Astrocyte (in vitro differentiated cells and primary cell): ENCODE measurements around the gene SLC27A4. TPM values are rescaled to one million over a fixed set of nuclear protein-coding genes. Genes with fewer than 3 reads are reported as not detected.

Source experiments
- DNase-seq: peaks from one replicate; pipeline ENCODE4 v3.0.0-alpha.2; 2010; ENCODE audit warnings: low read depth
- FAIRE-seq: peaks from 2 replicates; lab custom pipeline; 2011; peaks lifted over from hg19 to GRCh38; lab: Jason Lieb, UNC
- H2AFZ ChIP-seq: 2 replicates; pipeline ENCODE4 v1.6.0; 2012; ENCODE audit warnings: low read depth, low read length, inconsistent platforms
- H3K27ac ChIP-seq: 2 replicates; pipeline ENCODE4 v1.5.1; 2011; ENCODE audit warnings: low read depth, low read length, inconsistent platforms
- H3K27me3 ChIP-seq: 2 replicates; pipeline ENCODE4 v1.6.0; 2011; ENCODE audit warnings: low read length, inconsistent platforms; ENCODE audit not compliant: insufficient read depth
- H3K36me3 ChIP-seq: 2 replicates; pipeline ENCODE4 v1.5.1; 2011; ENCODE audit warnings: low read length, inconsistent platforms; ENCODE audit not compliant: insufficient read depth
- H3K4me1 ChIP-seq: 2 replicates; pipeline ENCODE4 v1.5.1; 2011; ENCODE audit warnings: low read length, inconsistent platforms; ENCODE audit not compliant: insufficient read depth
- H3K4me2 ChIP-seq: 2 replicates; pipeline ENCODE4 v1.6.0; 2012; ENCODE audit warnings: low read length, inconsistent platforms
- H3K4me3 ChIP-seq: 2 replicates; pipeline ENCODE4 v1.5.1; 2011; ENCODE audit warnings: low read depth, mild to moderate bottlenecking, low read length, inconsistent platforms; ENCODE audit not compliant: insufficient read depth
- H3K79me2 ChIP-seq: 2 replicates; pipeline ENCODE4 v1.6.0; 2012; ENCODE audit warnings: mild to moderate bottlenecking, low read length, inconsistent platforms; ENCODE audit not compliant: insufficient read depth
- H3K9ac ChIP-seq: 2 replicates; pipeline ENCODE4 v1.6.0; 2012; ENCODE audit warnings: mild to moderate bottlenecking, low read length, inconsistent platforms
- H3K9me3 ChIP-seq: 2 replicates; pipeline ENCODE4 v1.5.1; 2012; ENCODE audit warnings: low read depth, mild to moderate bottlenecking, low read length, inconsistent platforms; ENCODE audit not compliant: insufficient read depth
- H4K20me1 ChIP-seq: 2 replicates; pipeline ENCODE4 v1.6.0; 2012; ENCODE audit warnings: low read length, inconsistent platforms; ENCODE audit not compliant: insufficient read depth
- H3K27ac Mint-ChIP-seq: one replicate; pipeline ENCODE4 v1.8.0; 2021; ENCODE audit warnings: mild to moderate bottlenecking, mixed read lengths; ENCODE audit not compliant: unreplicated experiment
- H3K27me3 Mint-ChIP-seq: one replicate; pipeline ENCODE4 v1.8.0; 2021; ENCODE audit warnings: low read depth, mixed read lengths; ENCODE audit not compliant: unreplicated experiment
- H3K36me3 Mint-ChIP-seq: one replicate; pipeline ENCODE4 v1.8.0; 2021; ENCODE audit warnings: low read depth, mixed read lengths; ENCODE audit not compliant: unreplicated experiment
- H3K4me1 Mint-ChIP-seq: one replicate; pipeline ENCODE4 v1.8.0; 2021; ENCODE audit warnings: low read depth, mixed read lengths; ENCODE audit not compliant: unreplicated experiment
- H3K4me3 Mint-ChIP-seq: one replicate; pipeline ENCODE4 v1.8.0; 2021; ENCODE audit warnings: mild to moderate bottlenecking, moderate library complexity, mixed read lengths; ENCODE audit not compliant: unreplicated experiment
- H3K9me3 Mint-ChIP-seq: one replicate; pipeline ENCODE4 v1.8.0; 2021; ENCODE audit warnings: mild to moderate bottlenecking, mixed read lengths; ENCODE audit not compliant: unreplicated experiment
- CTCF ChIP-seq: IDR thresholded peaks from 2 replicates; pipeline ENCODE4 v1.5.1; 2011; ENCODE audit warnings: low read depth, mild to moderate bottlenecking, inconsistent platforms, low read length, moderate library complexity; ENCODE audit not compliant: insufficient read depth
- EZH2 ChIP-seq: IDR thresholded peaks from 2 replicates; pipeline ENCODE4 v1.6.1; 2012; ENCODE audit warnings: mild to moderate bottlenecking, low read length, inconsistent platforms; ENCODE audit not compliant: insufficient read depth
- total RNA-seq: library from RNA; stranded (reverse); gene quantifications from 2 replicates; pipeline ENCODE4 v1.2.1, GENCODE V29; 2021

The SLC27A4 gene
- total RNA-seq, 1 donor from 2014 or later, result 26.9 TPM

- peaks cover 14% of the 10 kb centered on the region for H3K4me1 ChIP-seq
- Mint-ChIP-seq H3K4me3 (peak overlapping the region; percentile 66), H3K27me3 (no peaks in the 10 kb centered on the region), H3K9me3 (no peaks in the 10 kb centered on the region), H3K36me3 (peaks cover 7% of the 10 kb centered on the region), H3K27ac (no peak overlapping the region), H3K4me1 (peaks cover 2% of the 10 kb centered on the region)
- no peaks in the 10 kb centered on the region for H4K20me1 ChIP-seq
- FAIRE-seq, result no peak
- no peak overlapping the region for H3K4me3 ChIP-seq
- H3K27ac ChIP-seq, result no peak overlapping the region
- no peaks in the 10 kb centered on the region for H3K27me3 ChIP-seq
- H3K79me2 ChIP-seq, result peaks cover 16% of the 10 kb centered on the region
- no peaks in the 10 kb centered on the region for H3K9me3 ChIP-seq
- no peak overlapping the region for H3K9ac ChIP-seq
- H3K4me2 ChIP-seq, result no peak overlapping the region
- no peak for TF ChIP-seq EZH2
- no peak for TF ChIP-seq CTCF
- peaks cover 28% of the 10 kb centered on the region for H3K36me3 ChIP-seq
- H2AFZ ChIP-seq, result no peak overlapping the region
- DNase-seq, result no peak
Observed at GRCh38 chr9:128317629-128318028, 22.7 kb upstream of the SLC27A4 start.

DNA sequence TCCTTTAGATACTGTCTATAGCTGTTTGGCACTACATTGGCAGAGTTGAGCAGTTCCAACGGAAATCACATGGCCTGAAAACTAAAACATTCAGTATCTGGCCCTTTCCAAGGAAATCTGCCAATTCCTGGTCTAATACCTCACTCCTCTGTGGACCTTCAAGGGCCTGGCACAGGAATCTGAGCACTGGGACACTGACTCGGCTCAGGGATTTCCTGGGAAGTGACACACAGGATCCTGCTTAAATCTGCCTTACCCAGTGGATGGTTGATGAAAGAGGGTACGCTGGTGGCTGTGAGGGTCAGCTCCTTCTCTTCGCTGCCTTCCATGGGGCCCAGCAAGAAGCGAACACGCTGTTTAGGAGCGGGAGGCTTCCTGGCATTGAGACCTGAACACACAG lies 19.0 kb upstream of the SLC27A4 start:
- H3K27me3 ChIP-seq, result no peaks in the 10 kb centered on the region
- H3K9ac ChIP-seq, result peak overlapping the region; percentile 2
- peak overlapping the region; percentile 96 for H3K4me3 ChIP-seq
- peaks cover 20% of the 10 kb centered on the region for H3K36me3 ChIP-seq
- TF ChIP-seq EZH2 (no peak), CTCF (no peak)
- no peak overlapping the region for H3K27ac ChIP-seq
- Mint-ChIP-seq H3K9me3 (no peaks in the 10 kb centered on the region), H3K27me3 (no peaks in the 10 kb centered on the region), H3K36me3 (peaks cover 5% of the 10 kb centered on the region), H3K27ac (peak overlapping the region; percentile 96), H3K4me3 (peak overlapping the region; percentile 96), H3K4me1 (peaks cover 6% of the 10 kb centered on the region)
- H3K4me2 ChIP-seq, result peak overlapping the region; percentile 97
- H4K20me1 ChIP-seq, result peaks cover 3% of the 10 kb centered on the region
- no peak overlapping the region for H2AFZ ChIP-seq
- peaks cover 49% of the 10 kb centered on the region for H3K79me2 ChIP-seq
- FAIRE-seq, result no peak
- H3K9me3 ChIP-seq, result no peaks in the 10 kb centered on the region
- no peak for DNase-seq
- peaks cover 15% of the 10 kb centered on the region for H3K4me1 ChIP-seq

DNA sequence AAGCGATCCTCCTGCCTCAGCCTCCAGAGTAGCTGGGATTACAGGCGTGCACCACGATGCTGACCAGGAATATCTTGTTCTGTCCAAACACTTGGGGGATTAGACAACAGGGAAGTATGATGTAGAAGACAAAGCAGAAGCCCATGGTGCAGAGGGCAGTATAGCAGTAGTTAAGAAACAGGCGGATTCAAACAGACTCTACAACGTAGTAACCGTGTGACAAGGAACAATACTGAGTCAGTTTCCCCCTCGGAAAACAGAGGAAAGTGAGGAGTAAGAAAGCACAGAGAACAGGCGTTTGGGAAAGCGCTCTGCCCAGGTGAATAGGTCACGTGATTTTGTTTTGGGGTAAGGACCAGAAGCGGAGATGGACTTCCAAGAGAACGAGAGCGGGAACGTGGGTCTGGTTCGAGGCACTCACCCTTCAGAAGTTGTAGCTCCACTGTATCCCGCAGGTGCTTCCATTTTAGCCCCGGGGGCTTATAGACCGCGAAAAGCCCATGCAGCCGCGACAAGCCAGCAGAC lies 18.4 kb upstream of the SLC27A4 start:
- peaks cover 6% of the 10 kb centered on the region for H3K4me1 Mint-ChIP-seq
- H3K4me3 Mint-ChIP-seq, result peak overlapping the region; percentile 96
- Histone ChIP-seq H3K4me3 (peak overlapping the region; percentile 96), H4K20me1 (peaks cover 3% of the 10 kb centered on the region), H3K79me2 (peaks cover 49% of the 10 kb centered on the region), H3K4me1 (peaks cover 15% of the 10 kb centered on the region), H3K36me3 (peaks cover 20% of the 10 kb centered on the region), H3K9me3 (no peaks in the 10 kb centered on the region), H3K27me3 (no peaks in the 10 kb centered on the region), H3K4me2 (peak overlapping the region; percentile 97), H3K27ac (peak overlapping the region; percentile 94), H3K9ac (peak overlapping the region; percentile 95), H2AFZ (peak overlapping the region; percentile 100)
- DNase-seq (no peak), FAIRE-seq (no peak)
- TF ChIP-seq CTCF (no peak), EZH2 (no peak)
- no peaks in the 10 kb centered on the region for H3K9me3 Mint-ChIP-seq
- peak overlapping the region; percentile 96 for H3K27ac Mint-ChIP-seq
- H3K36me3 Mint-ChIP-seq, result peaks cover 2% of the 10 kb centered on the region
- H3K27me3 Mint-ChIP-seq, result no peaks in the 10 kb centered on the region
